ENCODE results near the gene TRPC6.
"Not testable (repeated sequence)": the region's sequence is repeated elsewhere in the genome, so short reads cannot be mapped to it uniquely, and the experiment has no call there.

The TRPC6 gene

DNA sequence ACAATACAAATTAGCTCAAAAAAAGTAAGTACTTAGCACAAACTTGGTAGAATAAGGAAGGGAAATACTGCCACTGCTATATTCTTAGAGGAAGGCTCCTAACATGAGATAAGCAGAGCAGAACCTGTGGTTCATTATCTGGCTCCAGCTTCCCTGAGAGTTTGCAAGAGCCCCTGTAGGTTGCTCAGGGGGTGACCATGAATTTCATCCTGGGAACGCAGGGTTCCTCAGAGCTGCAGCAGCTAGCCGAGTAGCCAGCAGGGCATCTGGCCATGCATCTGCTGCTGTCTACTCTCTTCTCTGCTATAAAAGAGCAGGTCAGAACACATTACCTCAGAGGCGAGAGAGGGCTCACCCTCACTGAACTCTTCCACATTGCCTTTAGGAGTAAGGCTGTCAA lies 67.3 kb downstream of the TRPC6 start:
- DNase-seq = no peak

DNA sequence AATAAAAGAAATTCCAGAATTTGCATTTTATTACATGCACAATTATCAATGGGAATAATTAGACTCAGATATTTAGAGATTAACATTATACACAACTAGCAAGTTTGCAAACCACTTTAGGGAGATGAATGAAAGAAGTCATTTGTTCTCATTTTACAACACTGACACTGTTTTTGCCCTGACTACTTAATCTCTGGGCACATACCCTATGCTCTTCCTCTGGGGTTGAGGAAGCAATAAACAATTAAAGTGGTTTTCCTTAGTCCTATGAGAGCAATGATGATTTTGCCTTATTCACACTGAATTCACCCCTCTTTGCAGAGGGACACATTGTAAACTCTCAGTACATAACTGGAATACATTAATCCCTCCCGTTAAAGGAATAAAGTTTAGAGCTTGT lies 72.7 kb downstream of the TRPC6 start:
- DNase-seq = no peak

DNA sequence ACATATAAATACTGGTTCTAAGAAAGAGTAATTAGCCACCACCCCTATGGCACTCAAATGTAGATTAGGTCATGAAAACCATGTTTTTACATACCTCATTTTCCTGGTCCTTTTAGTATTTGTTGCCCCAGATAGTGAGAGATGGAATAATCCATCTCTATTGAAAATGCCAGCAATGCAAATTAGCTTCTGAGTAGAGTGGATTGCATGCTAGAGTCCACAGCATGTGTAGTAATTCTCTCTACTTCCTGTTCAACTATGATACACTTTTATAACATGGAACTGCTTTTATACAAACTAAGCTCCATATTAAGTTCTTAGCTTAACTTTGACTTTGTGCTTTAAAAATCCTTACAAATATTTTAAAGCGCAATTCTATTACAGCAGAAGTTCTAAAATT lies 73.2 kb downstream of the TRPC6 start:
- no peak for DNase-seq

DNA sequence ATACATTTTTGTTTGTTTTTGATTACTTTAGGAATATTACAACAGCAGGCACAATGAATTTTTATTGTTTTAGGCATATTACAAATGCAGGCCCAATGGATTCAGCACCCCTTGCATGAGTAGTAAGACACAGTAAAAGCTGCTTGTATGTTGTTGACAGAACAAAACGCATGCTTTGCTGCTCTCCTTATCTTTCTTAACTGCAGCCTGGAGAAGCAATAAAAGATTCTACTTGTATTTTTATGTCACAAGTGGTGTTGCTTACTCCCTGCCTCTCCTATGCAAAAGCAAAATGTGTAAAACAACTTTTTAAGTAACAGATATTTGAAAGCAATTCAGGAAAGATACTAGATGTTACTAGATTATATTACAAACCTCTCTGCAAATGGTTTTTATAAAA lies 73.9 kb downstream of the TRPC6 start:
- no peak for DNase-seq

DNA sequence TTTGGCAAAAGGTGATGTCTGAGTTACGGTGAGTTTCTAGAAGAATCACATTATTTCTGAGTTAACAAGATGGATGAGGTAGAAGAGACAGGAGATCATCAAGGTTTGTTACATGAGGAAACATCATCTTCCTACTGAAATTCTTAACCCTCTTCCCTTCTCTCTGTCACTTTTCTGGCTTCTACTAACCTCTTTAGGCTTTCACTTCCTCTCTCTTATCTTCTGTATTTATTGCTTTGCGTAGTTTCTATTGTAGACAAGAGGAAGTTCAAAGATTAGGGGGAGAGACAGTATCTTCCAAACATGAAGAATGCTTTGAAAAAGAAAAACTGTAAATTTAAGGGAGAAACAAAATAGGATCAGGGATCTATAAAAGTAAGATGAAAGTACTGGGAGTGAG lies 75.4 kb downstream of the TRPC6 start:
- no peak for DNase-seq

DNA sequence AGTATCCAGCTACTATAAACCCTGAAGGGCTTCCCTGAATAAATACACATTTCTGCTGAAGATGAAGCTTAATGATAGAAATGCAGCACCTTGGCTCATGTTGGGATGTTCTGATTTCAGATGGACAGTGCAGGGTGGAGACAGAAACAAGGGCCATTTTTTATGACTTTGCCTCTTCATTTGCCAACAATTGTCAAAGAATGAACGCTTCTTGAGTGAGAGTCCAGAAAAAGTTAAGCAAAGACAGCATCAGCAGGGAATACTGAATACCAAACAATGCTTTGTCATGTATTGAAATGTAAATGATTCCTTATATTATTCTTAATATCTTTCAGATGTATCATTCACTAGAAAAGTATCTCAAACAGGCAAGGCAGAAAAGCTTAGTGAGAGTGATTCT lies 84.9 kb downstream of the TRPC6 start:
- DNase-seq = no peak

DNA sequence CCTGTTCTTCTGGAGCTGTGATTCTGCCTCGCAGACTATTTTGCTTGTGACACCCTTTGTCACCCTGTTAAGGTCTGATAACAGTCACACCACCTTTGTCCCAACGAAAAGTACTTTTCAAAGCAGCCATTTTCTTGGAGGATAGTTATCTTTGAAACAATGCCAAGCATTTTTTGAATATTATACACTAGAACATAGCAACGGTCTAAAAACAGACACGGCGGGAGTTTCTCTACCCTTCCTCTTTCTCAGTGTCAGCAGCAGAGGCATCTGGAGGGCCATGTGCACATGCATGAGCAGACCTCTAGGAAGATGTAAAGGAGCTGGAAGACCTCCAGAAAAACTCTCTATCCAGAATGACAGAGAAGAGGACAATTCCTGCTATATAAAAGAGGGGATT lies 86.5 kb downstream of the TRPC6 start:
- DNase-seq = no peak

DNA sequence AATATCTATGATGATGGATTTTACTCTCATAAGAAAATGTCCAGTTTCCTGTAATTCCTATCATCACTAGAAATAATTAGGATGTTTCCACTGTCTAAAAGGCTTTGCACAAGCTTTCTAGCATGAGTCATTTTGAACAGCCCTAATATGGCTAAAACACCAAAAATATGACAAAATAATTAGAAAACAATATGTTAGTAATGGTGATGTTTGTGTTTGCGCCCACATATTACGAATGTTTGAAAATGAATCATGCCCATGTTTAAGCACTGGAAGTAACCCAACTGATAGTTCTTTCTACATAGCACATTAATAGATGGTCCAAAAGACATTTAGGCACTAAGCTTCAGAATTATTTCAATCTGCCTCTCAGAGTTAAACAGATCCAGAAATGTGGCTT lies 96.0 kb downstream of the TRPC6 start:
- DNase-seq = no peak

DNA sequence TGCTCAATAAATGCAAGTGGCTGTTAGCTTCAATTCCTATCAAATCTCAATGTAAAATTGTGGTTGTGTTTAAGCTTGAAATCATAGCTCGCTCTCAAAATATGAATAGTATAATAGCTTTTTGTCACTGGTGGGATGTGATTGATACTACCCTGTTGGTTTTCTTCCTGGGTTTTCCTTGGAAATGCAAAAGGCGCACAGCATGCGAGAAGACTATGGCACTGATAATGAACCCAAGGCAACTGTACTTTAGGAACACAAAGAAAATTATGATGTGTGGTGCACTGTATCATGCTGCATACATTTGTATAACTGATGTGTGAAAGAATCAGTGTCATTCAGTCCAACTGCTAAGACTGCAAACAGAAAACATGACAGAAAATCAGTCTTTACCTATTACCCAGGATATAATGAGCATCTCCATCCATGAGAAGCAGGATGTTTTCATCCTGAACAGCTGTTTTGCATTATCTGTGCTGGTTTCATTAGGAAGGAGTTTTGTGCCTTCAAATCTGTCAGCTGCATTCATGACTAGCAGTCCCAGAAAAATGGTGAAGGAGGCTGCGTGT lies 101.2 kb downstream of the TRPC6 start:
- DNase-seq = no peak

DNA sequence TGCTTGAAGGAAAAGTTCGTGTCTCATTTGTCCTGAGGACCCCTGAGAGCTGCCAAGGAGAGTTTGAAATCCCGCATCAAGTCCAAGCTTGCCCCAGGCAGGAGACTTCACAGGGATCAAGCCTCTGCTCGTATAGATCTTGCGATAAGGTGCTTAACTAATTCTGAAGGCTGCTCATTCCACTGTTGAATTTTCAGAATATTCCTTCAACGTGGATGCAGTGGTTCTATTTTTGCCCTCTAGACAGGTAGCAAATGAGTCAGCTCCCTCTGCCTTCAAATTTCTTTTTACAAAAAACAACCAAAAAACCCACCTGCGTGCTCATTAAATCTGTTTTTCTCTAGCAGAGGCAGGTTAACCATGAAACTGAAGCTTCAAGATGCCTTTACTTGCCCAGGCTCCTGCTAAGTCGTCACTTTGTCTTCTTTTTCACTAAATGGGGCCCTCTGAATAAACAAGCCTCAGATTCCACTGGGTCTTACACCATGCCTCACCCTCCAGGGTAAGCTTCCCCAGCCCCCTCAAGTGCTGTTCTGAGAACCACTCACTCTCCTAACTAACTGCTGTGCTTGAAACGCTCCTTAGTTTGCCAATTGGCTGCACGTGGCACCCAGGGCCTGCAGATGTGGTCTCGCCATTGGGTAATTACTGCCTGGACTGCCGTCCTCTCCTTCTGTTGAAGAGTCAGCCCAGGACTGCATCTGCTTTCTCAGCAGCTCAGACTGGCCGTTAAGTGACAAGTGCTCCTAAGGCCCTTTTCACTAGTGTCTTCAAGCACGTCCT lies 105.0 kb downstream of the TRPC6 start:
- DNase-seq = no peak

DNA sequence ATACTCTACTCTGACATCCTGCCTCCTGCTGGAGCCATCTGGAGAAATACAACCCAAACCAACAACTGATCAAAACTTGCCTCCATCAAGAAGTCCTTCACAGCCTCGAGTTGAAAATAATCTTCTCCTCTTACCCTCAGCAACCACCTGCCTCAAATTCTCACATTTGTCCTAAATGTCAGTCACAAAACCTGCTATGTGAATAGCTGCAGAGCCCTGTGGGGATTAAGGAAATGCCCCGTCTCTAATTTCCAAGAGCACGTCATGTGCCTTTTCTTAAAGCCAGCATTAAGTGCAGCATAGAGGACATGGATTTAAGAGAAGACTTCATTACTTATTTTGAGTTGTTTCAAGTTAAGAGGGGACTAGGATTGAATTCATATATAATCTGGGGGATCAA lies 105.9 kb downstream of the TRPC6 start:
- no peak for DNase-seq

DNA sequence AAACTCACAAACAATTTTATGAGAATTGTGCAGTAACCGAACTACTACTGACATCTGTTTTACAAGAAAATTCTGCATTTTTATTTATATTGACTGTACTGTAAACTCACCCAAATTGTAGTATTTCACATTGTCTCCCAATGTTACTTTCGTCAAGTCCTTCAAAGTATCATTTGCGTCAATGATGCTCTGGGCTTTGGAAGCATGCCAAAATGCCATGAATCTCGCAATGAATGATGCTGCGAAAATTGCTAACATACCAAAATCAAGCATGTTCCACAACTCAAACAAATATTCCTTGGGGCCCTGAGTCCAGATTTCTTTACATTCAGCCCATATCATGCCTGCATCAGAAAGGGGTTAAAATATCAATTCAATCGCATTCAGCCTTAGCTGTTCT lies 107.6 kb downstream of the TRPC6 start:
- DNase-seq = no peak

DNA sequence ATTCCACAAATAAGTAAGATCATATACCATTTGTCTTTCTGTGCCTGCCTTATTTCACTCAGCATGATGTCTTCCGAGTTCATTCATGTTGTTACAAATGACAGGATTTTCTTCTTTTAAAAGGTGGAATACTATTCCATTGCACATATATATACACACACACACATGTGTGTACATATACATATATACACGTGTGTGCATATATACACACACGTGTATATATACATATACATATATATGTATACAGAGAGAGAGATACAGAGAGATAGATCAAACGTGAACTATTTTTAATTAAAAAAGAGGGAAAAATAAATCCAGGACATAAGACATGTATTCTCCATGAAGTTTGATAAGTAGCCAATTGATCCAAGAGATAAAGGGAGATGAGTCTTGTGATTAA lies 108.1 kb downstream of the TRPC6 start:
- no peak for DNase-seq

DNA sequence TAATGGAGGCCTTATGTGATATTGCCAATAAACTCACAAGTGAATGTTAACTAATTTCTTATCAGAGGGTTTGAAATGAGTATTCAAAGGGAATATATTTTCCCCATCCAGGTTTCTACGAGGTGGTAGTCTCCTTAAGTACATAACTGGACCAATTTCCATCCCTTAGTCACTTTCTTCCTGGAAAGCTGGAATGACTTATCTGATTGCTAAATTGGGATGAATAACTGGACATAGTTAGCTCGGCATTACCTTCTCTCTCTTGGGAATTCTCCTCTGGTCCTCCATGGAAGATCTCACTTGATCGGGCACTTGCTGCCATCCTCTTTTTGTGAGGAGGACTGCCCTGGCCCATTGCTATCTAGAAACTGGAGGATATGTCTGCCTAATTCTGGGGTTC lies 109.1 kb downstream of the TRPC6 start:
- DNase-seq = no peak

DNA sequence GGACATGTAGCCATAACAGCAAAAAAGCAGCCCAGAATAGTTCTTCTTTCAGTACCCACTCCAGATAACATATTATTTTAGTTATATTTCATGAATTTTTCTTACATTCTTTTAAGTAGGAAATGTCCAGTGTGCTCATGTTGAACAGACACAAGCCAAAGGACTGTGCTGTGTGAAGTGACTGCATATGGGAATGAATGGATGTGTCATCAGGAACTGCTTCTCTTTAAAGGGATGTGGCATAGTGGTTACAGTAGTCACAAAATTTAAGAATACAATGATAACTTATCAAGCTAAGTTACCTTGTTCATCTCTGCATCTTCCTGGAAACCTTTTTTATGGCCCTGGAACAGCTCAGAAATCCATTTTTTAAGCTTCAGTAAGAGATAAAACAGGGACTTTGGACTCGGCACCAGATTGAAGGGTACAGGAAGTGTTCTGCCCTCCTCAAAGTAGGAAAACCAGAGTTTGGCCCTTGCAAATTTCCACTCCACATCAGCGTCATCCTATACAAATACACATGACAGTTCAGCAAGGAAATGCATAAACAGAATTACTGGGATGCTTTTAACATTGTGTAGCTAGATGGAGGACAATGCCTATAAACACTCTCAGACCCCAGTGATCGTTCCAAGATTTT lies 112.8 kb downstream of the TRPC6 start:
- no peak for DNase-seq

DNA sequence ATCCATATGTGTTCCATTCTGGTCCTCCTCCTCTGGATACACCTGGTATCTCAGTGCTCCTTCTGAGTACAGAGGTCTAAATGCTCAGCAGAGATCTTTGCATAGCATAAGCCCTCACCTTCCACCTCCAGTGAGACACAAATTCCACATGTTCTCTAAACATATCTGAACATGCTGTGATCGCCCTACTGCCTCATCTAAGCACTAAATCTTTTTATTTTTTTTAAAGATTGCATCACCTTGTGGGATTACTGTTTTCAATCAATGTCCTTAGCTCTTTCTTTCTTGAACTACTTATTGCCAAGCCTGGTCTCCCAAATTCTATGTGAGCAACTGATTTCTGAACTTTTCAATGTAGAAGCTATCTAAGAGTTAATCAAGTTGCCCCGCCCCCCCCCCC lies 113.4 kb downstream of the TRPC6 start:
- DNase-seq = no peak

DNA sequence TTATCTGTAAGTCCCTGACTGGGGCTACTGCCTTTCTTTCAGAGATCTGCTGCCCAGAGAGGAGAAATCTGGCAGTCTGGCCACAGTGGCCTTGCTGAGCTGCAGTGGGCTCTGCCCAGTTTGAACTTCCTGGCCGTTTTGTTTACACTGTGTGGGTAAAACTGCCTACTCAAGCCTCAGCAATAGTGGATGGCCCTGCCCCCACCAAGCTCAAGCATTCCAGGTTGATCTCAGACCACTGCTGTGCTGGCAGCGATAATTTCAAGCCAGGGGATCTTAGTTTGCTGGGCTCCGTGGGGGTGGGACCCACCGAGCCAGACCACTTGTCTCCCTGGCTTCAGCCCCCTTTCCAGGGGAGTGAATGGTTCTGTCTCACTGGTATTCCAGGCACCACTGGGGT lies 117.5 kb downstream of the TRPC6 start:
- DNase-seq = no peak

DNA sequence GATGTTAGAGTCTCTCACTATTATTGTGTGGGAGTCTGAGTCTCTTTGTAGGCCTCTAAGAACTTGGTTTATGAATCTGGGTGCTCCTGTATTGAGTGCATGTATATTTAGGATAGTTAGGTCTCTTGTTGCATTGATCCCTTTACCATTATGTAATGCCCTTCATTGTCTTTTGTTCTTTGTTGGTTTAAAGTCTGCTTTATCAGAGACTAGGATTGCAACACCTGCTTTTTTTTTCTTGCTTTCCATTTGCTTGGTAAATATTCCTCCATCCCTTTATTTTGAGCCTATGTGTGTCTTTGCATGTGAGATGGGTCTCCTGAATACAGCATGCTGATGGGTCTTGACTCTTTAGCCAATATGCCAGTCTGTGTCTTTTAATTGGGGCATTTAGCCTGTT lies 119.4 kb downstream of the TRPC6 start:
- DNase-seq = not testable (repeated sequence)

DNA sequence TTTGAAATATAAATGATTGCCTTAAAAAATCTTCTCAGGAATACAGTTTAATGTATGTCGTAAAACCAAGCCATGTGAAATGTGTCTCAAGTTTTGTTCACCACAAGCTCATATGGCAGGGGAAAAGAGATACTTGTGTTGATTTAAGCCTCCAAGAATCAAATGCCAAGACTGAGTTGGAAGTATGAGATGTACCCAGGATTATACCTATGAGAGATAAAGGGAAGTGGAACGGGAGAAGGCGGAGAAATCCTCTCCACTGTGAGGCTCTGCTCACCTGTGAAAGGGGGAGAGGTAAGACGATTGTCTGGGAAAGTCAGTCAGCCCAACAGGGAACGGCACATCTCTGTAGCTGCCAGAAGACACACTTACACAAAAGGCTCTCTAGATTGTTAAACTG lies 124.8 kb downstream of the TRPC6 start:
- no peak for DNase-seq

DNA sequence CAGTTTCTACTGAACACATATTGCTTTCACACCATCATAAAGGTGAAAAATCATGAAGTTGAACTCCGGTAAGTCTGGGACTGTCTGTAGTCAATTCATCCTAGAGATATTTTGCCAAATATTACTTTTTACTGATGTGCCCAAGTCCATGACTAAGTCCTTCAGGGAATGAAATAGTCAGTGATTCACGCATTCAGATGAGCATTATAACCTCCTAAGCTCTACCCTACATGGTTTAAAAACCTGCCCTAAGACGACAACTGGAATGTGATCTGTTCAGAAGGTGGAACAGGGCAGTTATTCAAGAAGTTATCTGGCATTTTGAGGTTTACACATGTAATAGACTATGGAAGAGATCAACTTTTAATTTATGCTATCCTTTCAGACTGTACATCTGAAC lies 125.6 kb downstream of the TRPC6 start:
- no peak for DNase-seq

DNA sequence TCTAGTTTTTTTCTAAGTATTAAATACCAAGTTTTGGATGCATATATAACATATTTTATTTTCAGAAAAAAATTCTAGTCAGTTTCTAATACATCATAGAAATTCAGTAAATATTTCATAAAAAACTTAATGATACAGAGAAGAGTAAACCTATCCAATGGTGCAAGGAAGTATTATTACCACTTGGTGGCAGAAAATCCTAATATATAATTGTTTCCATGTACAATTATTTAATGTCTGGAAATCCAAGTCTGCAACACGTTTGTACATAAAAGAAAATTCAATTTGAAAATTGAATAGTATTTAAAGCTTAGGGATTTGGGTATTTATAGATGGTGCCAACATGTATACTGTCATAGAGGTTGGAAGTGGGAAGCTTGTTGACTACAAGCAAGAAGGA lies 127.0 kb downstream of the TRPC6 start:
- DNase-seq = no peak

DNA sequence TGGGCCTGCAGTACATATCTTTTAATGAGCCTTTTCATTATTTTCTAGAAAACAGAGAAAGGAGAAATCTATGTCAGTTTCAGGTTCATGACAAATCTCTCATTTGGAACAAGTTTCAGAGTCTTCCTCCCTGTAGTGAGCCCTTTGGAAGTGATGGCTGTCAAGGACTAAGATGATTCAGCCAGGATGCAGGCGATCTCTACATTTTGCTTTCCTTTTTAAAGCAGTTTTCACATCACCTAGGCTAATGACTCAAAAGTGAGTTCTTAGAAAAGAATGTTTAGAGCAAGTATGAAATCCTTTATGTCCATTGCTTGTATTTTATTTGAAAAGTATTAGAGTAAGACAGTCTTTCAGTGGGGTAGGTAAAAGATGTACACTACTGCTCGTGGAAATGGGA lies 130.1 kb downstream of the TRPC6 start:
- DNase-seq = no peak

DNA sequence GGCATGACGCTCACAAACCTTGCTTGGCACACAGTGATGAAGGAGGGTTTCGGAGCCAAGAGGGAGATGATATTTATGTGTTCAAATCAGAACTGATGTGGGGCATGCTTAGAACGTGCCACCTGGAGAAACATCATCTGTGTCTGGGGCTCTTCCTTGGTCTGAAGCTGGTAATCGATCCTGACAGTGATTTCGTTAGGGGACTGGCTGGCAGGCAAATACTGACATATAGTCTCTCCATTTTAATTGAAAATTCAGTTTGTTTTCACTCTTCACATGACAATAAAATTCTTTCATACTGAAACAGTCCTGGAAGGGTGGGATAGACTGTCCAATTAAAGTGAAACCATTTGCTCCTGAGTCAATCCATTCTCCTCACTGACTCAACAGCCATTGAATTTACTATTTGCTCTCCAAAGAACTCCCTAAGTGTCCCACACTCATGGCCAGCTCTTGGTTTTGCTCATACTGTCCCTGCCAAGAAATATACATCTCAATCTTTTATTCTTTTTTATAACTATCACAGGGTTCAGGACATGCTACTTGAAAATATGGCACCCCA lies 134.8 kb downstream of the TRPC6 start:
- no peak for DNase-seq

DNA sequence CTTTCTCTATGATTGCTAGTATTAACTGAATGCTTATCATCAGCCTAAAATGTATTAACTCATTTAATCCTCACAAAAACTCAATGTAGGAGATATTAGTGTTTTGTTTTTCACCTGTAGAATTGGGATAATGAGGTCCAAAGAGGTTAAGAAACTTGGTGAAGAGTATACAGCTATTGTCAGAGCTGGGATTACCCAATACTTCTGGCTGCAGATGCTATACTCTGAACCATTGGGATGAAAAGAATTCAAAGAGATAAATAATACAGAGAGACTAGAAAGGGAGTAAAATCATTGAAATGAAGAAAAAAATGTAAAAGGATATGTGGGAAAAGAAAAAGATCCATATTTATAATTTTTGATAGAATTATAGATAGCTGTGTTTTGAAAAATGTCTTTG lies 137.1 kb downstream of the TRPC6 start:
- no peak for DNase-seq
